ENCODE data around the gene LIMS2. TPM values are rescaled to one million over a fixed set of nuclear protein-coding genes. Genes with fewer than 3 reads are reported as not detected.

Gene LIMS2
- total and polyA plus RNA-seq, 2 donors (not counting 1 experiment from before 2014, with no cell fraction given), result 1.8 to 17.3 TPM

GRCh38 chr2:127589841-127590240, 85.5 kb downstream of the LIMS2 start:
- Histone ChIP-seq H2AFZ (ENCODE audit: low read length) (no peak overlapping the region), H3K9me3 (ENCODE audit: control insufficient read depth, insufficient read depth, low read depth, low read length) (no peaks in the 10 kb centered on the region), H3K27me3 (ENCODE audit: control insufficient read depth, insufficient read depth, low read length) (peaks cover under 1% of the 10 kb centered on the region), H3K79me2 (ENCODE audit: control insufficient read depth, insufficient read depth, low read length) (no peaks in the 10 kb centered on the region), H3K4me2 (ENCODE audit: extremely low read depth, insufficient read depth, low read length) (no peak overlapping the region), H3K4me3 (replicated peaks in 1 of 4; ENCODE audit: control extremely low read depth in 1 of 4, insufficient read depth in 1 of 4, low read depth in 3 of 4, low read length in 4 of 4) (no peak overlapping the region), H3K9ac (ENCODE audit: insufficient read depth, low read length) (no peak overlapping the region), H3K27ac (ENCODE audit: insufficient read depth, low read length) (no peak overlapping the region), H4K20me1 (ENCODE audit: control insufficient read depth, extremely low read depth, insufficient read depth, low read length) (no peaks in the 10 kb centered on the region), H3K36me3 (ENCODE audit: control insufficient read depth, insufficient read depth, low read length) (no peaks in the 10 kb centered on the region), H3K4me1 (ENCODE audit: control insufficient read depth, extremely low read depth, insufficient read depth, low read length) (no peaks in the 10 kb centered on the region)
- TF ChIP-seq CTCF (conservative IDR thresholded peaks at IDR 0.05 in 1 of 2, IDR thresholded peaks at IDR 0.05 in 1 of 2; ENCODE audit: low read depth in 1 of 2, low read length in 2 of 2) (no peak), EZH2 (IDR thresholded peaks at IDR 0.05; ENCODE audit: low read length, missing control alignments) (no peak)
- DNase-seq (ENCODE audit: low read depth in 2 of 2), result no peak

GRCh38 chr2:127589358-127589757, 86.0 kb downstream of the LIMS2 start:
- Histone ChIP-seq H3K27ac (ENCODE audit: insufficient read depth, low read length) (no peak overlapping the region), H3K79me2 (ENCODE audit: control insufficient read depth, insufficient read depth, low read length) (no peaks in the 10 kb centered on the region), H3K4me3 (replicated peaks in 1 of 4; ENCODE audit: control extremely low read depth in 1 of 4, insufficient read depth in 1 of 4, low read depth in 3 of 4, low read length in 4 of 4) (no peak overlapping the region), H4K20me1 (ENCODE audit: control insufficient read depth, extremely low read depth, insufficient read depth, low read length) (no peaks in the 10 kb centered on the region), H3K9ac (ENCODE audit: insufficient read depth, low read length) (no peak overlapping the region), H3K4me1 (ENCODE audit: control insufficient read depth, extremely low read depth, insufficient read depth, low read length) (no peaks in the 10 kb centered on the region), H3K27me3 (ENCODE audit: control insufficient read depth, insufficient read depth, low read length) (peaks cover 2% of the 10 kb centered on the region), H3K36me3 (ENCODE audit: control insufficient read depth, insufficient read depth, low read length) (no peaks in the 10 kb centered on the region), H3K9me3 (ENCODE audit: control insufficient read depth, insufficient read depth, low read depth, low read length) (no peaks in the 10 kb centered on the region), H3K4me2 (ENCODE audit: extremely low read depth, insufficient read depth, low read length) (no peak overlapping the region), H2AFZ (ENCODE audit: low read length) (no peak overlapping the region)
- TF ChIP-seq EZH2 (IDR thresholded peaks at IDR 0.05; ENCODE audit: low read length, missing control alignments) (no peak), CTCF (conservative IDR thresholded peaks at IDR 0.05 in 1 of 2, IDR thresholded peaks at IDR 0.05 in 1 of 2; ENCODE audit: low read depth in 1 of 2, low read length in 2 of 2) (no peak)
- DNase-seq (ENCODE audit: low read depth in 2 of 2), result no peak

Other genes starting within 250 kb of the LIMS2 start
- gene IWS1, start 149.0 kb downstream of the LIMS2 start, total RNA-seq, result 34.7 and 44.1 TPM in 2 replicates
- gene IWS1, start 149.0 kb downstream of the LIMS2 start, polyA plus RNA-seq, result 47.4 and 56.0 TPM in 2 replicates
- under 0.01 TPM in 1 of 2 replicates, not detected in the other for gene MYO7B, start 139.8 kb downstream of the LIMS2 start, total RNA-seq
- gene MYO7B, start 139.8 kb downstream of the LIMS2 start, polyA plus RNA-seq, result not detected in 2 replicates
- gene GPR17, start 29.4 kb downstream of the LIMS2 start, total RNA-seq, result not detected in 2 replicates
- not detected in 2 replicates for gene GPR17, start 29.4 kb downstream of the LIMS2 start, polyA plus RNA-seq
- gene SFT2D3, start 26.0 kb upstream of the LIMS2 start, total RNA-seq, result 4.1 and 5.1 TPM in 2 replicates
- 3.6 and 5.5 TPM in 2 replicates for gene SFT2D3, start 26.0 kb upstream of the LIMS2 start, polyA plus RNA-seq
- gene WDR33, start 135.6 kb upstream of the LIMS2 start, total RNA-seq, result 20.8 and 27.2 TPM in 2 replicates
- 28.6 and 31.1 TPM in 2 replicates for gene WDR33, start 135.6 kb upstream of the LIMS2 start, polyA plus RNA-seq
- 21.8 and 22.9 TPM in 2 replicates for gene POLR2D, start 182.6 kb upstream of the LIMS2 start, total RNA-seq
- gene POLR2D, start 182.6 kb upstream of the LIMS2 start, polyA plus RNA-seq, result 22.4 and 32.2 TPM in 2 replicates
- gene AMMECR1L, start 210.4 kb upstream of the LIMS2 start, total RNA-seq, result 13.1 and 16.8 TPM in 2 replicates
- gene AMMECR1L, start 210.4 kb upstream of the LIMS2 start, polyA plus RNA-seq, result 15.5 and 16.8 TPM in 2 replicates

All from fibroblast of lung (primary cell).